ENCODE results near the gene P2RX3.
A peak's percentile ranks its signal among the peaks of the same experiment; 100 is the strongest.
"Not testable (repeated sequence)": the region's sequence is repeated elsewhere in the genome, so short reads cannot be mapped to it uniquely, and the experiment has no call there.

The P2RX3 gene

DNA sequence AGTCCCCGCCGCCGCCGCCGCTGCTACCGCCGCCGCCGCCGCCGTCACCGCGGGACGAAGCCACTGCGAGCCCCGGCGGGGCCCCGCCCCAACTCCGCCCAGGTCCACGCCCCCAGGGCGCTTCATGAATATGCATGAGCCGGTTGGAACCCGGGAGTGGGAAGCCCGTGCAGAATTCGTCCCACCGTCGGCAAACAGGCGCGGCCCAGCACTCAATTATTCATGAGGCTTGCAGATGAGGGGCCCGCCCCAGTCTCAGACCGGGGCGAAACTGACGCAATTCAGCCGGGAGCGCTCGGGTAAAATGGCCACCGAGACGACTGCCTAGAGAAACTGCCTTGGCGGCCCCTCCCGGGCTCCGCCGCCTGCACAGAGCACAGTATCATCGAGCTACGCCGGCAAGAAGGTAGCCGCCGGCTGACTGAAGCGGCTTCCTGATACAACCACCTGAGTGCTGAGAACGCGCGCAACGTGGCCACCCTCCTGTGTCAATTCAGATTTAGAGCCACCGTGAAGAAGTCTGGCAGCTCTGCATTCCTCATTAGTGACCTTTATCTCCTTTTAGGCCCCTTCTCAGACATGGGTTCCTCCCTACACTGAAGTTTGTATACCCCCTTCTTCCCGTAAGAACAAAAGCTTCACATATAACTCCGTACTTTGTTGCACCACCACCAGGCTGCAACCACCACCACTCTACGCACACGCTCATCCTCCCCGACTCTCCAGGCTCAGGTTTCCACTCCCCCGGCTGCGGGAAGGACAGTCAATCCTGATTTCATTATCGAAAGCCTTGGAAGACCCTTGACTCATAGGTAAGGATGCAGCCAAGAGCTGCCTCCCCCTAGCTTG is 13.0 kb upstream of the P2RX3 start, which contains the start of gene TNKS1BP1:
TSS of gene TNKS1BP1 (minus strand) at position 67 of the 849 bp plus-strand sequence. CDS start 3,067 bp downstream, outside the sequence.
- Histone ChIP-seq H3K27me3 (ENCODE audit: low read depth) (no peaks in the 10 kb centered on the region), H3K4me3 (peak within 1 kb of the TSS; percentile 68), H3K4me1 (peaks cover 35% of the 10 kb centered on the region), H3K36me3 (replicated peaks) (peaks cover 62% of the 10 kb centered on the region), H3K9me3 (no peaks in the 10 kb centered on the region)
- peak; percentile 92 to 97 for DNase-seq (ENCODE audit: low spot score in 2 of 2)
- in situ Hi-C loops (cut with MboI; ENCODE audit: low sequenced_read_pairs), result no loop called here

DNA sequence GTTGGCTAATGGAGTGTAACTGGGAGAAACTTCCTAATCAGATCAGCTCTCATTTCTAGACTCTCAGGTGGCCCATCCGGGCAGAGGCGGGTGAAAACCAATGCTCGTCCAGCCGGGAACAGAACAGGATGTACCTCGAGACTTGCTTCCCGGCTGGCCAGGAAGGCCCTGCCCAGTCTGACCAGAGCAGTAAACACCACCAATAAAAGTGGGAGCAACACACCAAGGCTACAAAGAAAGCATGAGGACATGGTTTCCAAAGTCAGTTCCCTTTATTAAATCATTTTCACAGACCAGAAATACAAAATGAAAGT is 12.5 kb upstream of the P2RX3 start:
- peaks cover 35% of the 10 kb centered on the region for H3K4me1 ChIP-seq
- H3K27me3 ChIP-seq (ENCODE audit: low read depth), result no peaks in the 10 kb centered on the region
- no peaks in the 10 kb centered on the region for H3K9me3 ChIP-seq
- in situ Hi-C loops (cut with MboI; ENCODE audit: low sequenced_read_pairs), result no loop called here
- DNase-seq (ENCODE audit: low spot score in 2 of 2), result peak in 1 of 2 experiments; percentile 42
- H3K36me3 ChIP-seq (replicated peaks), result peaks cover 62% of the 10 kb centered on the region
- peak overlapping the region; percentile 68 for H3K4me3 ChIP-seq

DNA sequence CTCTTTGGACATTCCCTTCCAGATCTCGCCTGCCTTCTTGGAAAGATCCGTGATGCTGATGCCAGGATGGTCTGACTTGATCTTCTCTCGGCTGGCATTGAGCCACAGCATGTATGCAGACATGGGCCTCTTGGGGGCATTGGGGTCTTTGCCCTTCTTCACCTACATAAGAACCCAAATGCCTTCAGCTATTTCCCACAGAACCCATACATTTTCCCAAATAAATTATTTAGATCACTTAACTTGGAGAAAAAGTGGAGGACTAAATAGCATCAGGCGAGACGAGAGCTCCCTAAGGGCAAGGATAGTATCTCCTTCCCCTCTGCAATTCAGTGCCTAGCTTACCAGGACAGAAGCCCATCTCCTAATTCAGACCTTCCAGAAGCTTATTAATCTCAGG is 10.4 kb upstream of the P2RX3 start:
- Histone ChIP-seq H3K9me3 (no peaks in the 10 kb centered on the region), H3K4me1 (peaks cover 20% of the 10 kb centered on the region), H3K4me3 (no peak overlapping the region), H3K36me3 (replicated peaks) (peaks cover 75% of the 10 kb centered on the region), H3K27me3 (ENCODE audit: low read depth) (no peaks in the 10 kb centered on the region)
- no peak for DNase-seq (ENCODE audit: low spot score in 2 of 2)
- in situ Hi-C loops (cut with MboI; ENCODE audit: low sequenced_read_pairs), result no loop called here

- in situ Hi-C loops (cut with MboI; ENCODE audit: low sequenced_read_pairs), result no loop called here
- H3K9me3 ChIP-seq, result no peaks in the 10 kb centered on the region
- H3K36me3 ChIP-seq (replicated peaks), result peaks cover 95% of the 10 kb centered on the region
- H3K27me3 ChIP-seq (ENCODE audit: low read depth), result no peaks in the 10 kb centered on the region
- H3K4me1 ChIP-seq, result peaks cover 14% of the 10 kb centered on the region
- H3K4me3 ChIP-seq, result no peak overlapping the region
- DNase-seq (ENCODE audit: low spot score in 2 of 2), result no peak
These were observed 8.1 kb upstream of the P2RX3 start for GRCh38 chr11:57330029-57330428.

GRCh38 chr11:57331720-57332119 is 6.4 kb upstream of the P2RX3 start:
- H3K9me3 ChIP-seq, result no peaks in the 10 kb centered on the region
- in situ Hi-C loops (cut with MboI; ENCODE audit: low sequenced_read_pairs), result no loop called here
- no peak for DNase-seq (ENCODE audit: low spot score in 2 of 2)
- H3K36me3 ChIP-seq (replicated peaks), result peaks cover 80% of the 10 kb centered on the region
- H3K27me3 ChIP-seq (ENCODE audit: low read depth), result no peaks in the 10 kb centered on the region
- peaks cover 10% of the 10 kb centered on the region for H3K4me1 ChIP-seq
- no peak overlapping the region for H3K4me3 ChIP-seq

GRCh38 chr11:57332694-57333440 is 5.3 kb upstream of the P2RX3 start:
- Histone ChIP-seq H3K9me3 (no peaks in the 10 kb centered on the region), H3K4me3 (no peak overlapping the region), H3K36me3 (replicated peaks) (peaks cover 68% of the 10 kb centered on the region), H3K27me3 (ENCODE audit: low read depth) (no peaks in the 10 kb centered on the region), H3K4me1 (peaks cover 10% of the 10 kb centered on the region)
- no peak for DNase-seq (ENCODE audit: low spot score in 2 of 2)
- in situ Hi-C loops (cut with MboI; ENCODE audit: low sequenced_read_pairs), result no loop called here

GRCh38 chr11:57335023-57335342 is 3.2 kb upstream of the P2RX3 start:
- Histone ChIP-seq H3K4me3 (peak overlapping the region; percentile 81), H3K9me3 (no peaks in the 10 kb centered on the region), H3K36me3 (replicated peaks) (peaks cover 47% of the 10 kb centered on the region), H3K27me3 (ENCODE audit: low read depth) (no peaks in the 10 kb centered on the region), H3K4me1 (peaks cover 12% of the 10 kb centered on the region)
- in situ Hi-C loops (cut with MboI; ENCODE audit: low sequenced_read_pairs), result no loop called here
- no peak for DNase-seq (ENCODE audit: low spot score in 2 of 2)

GRCh38 chr11:57335343-57336110 is 2.6 kb upstream of the P2RX3 start, which contains the start of gene SSRP1:
SSRP1 (minus strand) TSS chr11:57335892; CDS start chr11:57335121, 771 bp downstream.
- Histone ChIP-seq H3K9me3 (no peaks in the 10 kb centered on the region), H3K4me3 (peak within 1 kb of the TSS; percentile 81), H3K36me3 (replicated peaks) (peaks cover 42% of the 10 kb centered on the region), H3K27me3 (ENCODE audit: low read depth) (no peaks in the 10 kb centered on the region), H3K4me1 (peaks cover 14% of the 10 kb centered on the region)
- in situ Hi-C loops (cut with MboI; ENCODE audit: low sequenced_read_pairs), result no loop called here
- peak; percentile 84 to 89 for DNase-seq (ENCODE audit: low spot score in 2 of 2)

DNA sequence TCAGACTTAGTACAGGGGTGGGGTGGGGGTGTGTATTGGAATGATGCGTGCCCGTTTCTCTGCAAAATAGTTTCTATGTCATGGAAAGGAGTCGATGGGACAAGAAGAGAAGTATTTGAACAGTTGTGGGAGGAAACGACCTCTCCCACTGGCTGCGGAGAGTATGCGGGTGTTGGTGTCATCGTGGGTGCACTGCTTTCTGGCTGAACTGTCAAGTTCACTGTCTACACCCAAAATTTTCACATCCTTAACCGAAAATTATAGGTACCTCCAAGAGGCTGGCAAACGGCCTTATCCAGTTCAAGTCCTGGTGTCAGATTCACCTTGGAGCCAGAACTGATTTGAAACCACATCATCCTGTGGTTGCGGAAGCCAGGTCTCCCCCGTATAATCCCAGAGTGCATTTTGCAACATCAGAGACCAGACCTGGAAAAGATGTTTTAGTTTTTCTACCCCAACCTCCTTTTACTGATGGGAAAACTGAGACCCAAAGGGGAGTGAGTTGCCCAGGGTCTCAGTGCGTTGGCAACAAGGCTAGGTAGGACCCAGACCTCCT is 2.0 kb upstream of the P2RX3 start:
- in situ Hi-C loops (cut with MboI; ENCODE audit: low sequenced_read_pairs), result no loop called here
- peaks cover 35% of the 10 kb centered on the region for H3K36me3 ChIP-seq (replicated peaks)
- DNase-seq (ENCODE audit: low spot score in 2 of 2), result no peak
- no peaks in the 10 kb centered on the region for H3K9me3 ChIP-seq
- no peaks in the 10 kb centered on the region for H3K27me3 ChIP-seq (ENCODE audit: low read depth)
- peak overlapping the region; percentile 81 for H3K4me3 ChIP-seq
- H3K4me1 ChIP-seq, result peaks cover 14% of the 10 kb centered on the region

GRCh38 chr11:57336856-57337255 is 1.3 kb upstream of the P2RX3 start:
- H3K9me3 ChIP-seq; DNase-seq (ENCODE audit: low spot score in 2 of 2); H3K4me3 ChIP-seq; H3K27me3 ChIP-seq (ENCODE audit: low read depth); in situ Hi-C loops (cut with MboI; ENCODE audit: low sequenced_read_pairs): not testable (repeated sequence)
- peaks cover 14% of the 10 kb centered on the region for H3K4me1 ChIP-seq
- H3K36me3 ChIP-seq (replicated peaks), result peaks cover 28% of the 10 kb centered on the region

- Histone ChIP-seq H3K9me3 (no peaks in the 10 kb centered on the region), H3K4me1 (peaks cover 24% of the 10 kb centered on the region), H3K27me3 (ENCODE audit: low read depth) (no peaks in the 10 kb centered on the region), H3K36me3 (replicated peaks) (peaks cover 4% of the 10 kb centered on the region), H3K4me3 (no peak overlapping the region)
- no peak for DNase-seq (ENCODE audit: low spot score in 2 of 2)
- in situ Hi-C loops (cut with MboI; ENCODE audit: low sequenced_read_pairs), result no loop called here
These were observed 1.2 kb downstream of the P2RX3 start for GRCh38 chr11:57339328-57339727.

- no peaks in the 10 kb centered on the region for H3K9me3 ChIP-seq
- no peak overlapping the region for H3K4me3 ChIP-seq
- no peaks in the 10 kb centered on the region for H3K27me3 ChIP-seq (ENCODE audit: low read depth)
- H3K4me1 ChIP-seq, result peaks cover 28% of the 10 kb centered on the region
- peak; percentile 78 to 87 for DNase-seq (ENCODE audit: low spot score in 2 of 2)
- no peaks in the 10 kb centered on the region for H3K36me3 ChIP-seq (replicated peaks)
- in situ Hi-C loops (cut with MboI; ENCODE audit: low sequenced_read_pairs), result loop anchor here (10.0 kb wide), 1 partner anchor 325 kb away; the partner anchor contains the start of gene ZDHHC5
These were observed 2.0 kb downstream of the P2RX3 start for GRCh38 chr11:57340039-57340615.

- Histone ChIP-seq H3K9me3 (no peaks in the 10 kb centered on the region), H3K36me3 (replicated peaks) (no peaks in the 10 kb centered on the region), H3K27me3 (ENCODE audit: low read depth) (no peaks in the 10 kb centered on the region), H3K4me1 (peaks cover 26% of the 10 kb centered on the region), H3K4me3 (no peak overlapping the region)
- no peak for DNase-seq (ENCODE audit: low spot score in 2 of 2)
- in situ Hi-C loops (cut with MboI; ENCODE audit: low sequenced_read_pairs), result loop anchor here (10.0 kb wide), 1 partner anchor 323 kb away; the partner anchor contains the start of gene ZDHHC5
These were observed 3.2 kb downstream of the P2RX3 start for GRCh38 chr11:57341250-57341808.

Measured in HAP-1 (cell line).